ENCODE data around the gene TTC13. TPM values are rescaled to one million over a fixed set of nuclear protein-coding genes. Genes with fewer than 3 reads are reported as not detected.
A peak's percentile ranks its signal among the peaks of the same experiment; 100 is the strongest.

Gene TTC13
- total and polyA plus RNA-seq, 10 of the 15 experiments (the other 5 are each of a cell fraction or from before 2014, with no cell fraction given), result 5.8 to 30.8 (median 18.5) TPM

- TF ChIP-seq IRF3 (IDR thresholded peaks at IDR 0.05), result no peak
- TF ChIP-seq MTA2 (IDR thresholded peaks at IDR 0.05; ENCODE audit: low read depth), result no peak
- no peak for TF ChIP-seq IRF5 (IDR thresholded peaks at IDR 0.05; ENCODE audit: borderline replicate concordance)
- TF ChIP-seq IRF4 (IDR thresholded peaks at IDR 0.05; ENCODE audit: low read depth, low read length), result peak; percentile 59; the same call in 1 of the 2 replicates
- TF ChIP-seq ZBTB4 (CRISPR knock-in tag; IDR thresholded peaks at IDR 0.05), result no peak
- TF ChIP-seq ZNF217 (IDR thresholded peaks at IDR 0.05), result no peak
- TF ChIP-seq RAD51 (IDR thresholded peaks at IDR 0.05), result peak; percentile 43; the same call in 1 of the 2 replicates
- peak; percentile 44; the same call in 1 of the 2 replicates for TF ChIP-seq DPF2 (IDR thresholded peaks at IDR 0.05)
- no peak for TF ChIP-seq ZNF384 (IDR thresholded peaks at IDR 0.05; ENCODE audit: borderline replicate concordance, low read depth, low read length)
- TF ChIP-seq ZBTB33 (IDR thresholded peaks at IDR 0.05), result no peak
- no peak for TF ChIP-seq CBX5 (IDR thresholded peaks at IDR 0.05; ENCODE audit: low read depth)
- TF ChIP-seq LARP7 (IDR thresholded peaks at IDR 0.05), result no peak
- TF ChIP-seq NFYA (IDR thresholded peaks at IDR 0.05; ENCODE audit: borderline replicate concordance, low read depth, low read length), result no peak
- no peak for TF ChIP-seq PRDM15 (CRISPR knock-in tag; IDR thresholded peaks at IDR 0.05)
- TF ChIP-seq CHD4 (IDR thresholded peaks at IDR 0.05), result no peak
- TF ChIP-seq SIN3A (IDR thresholded peaks at IDR 0.05; ENCODE audit: low read depth, low read length), result no peak
- no peak for TF ChIP-seq POLR2AphosphoS2 (IDR thresholded peaks at IDR 0.05; ENCODE audit: low read depth, low read length)
These were observed 86.6 kb downstream of the TTC13 start (continued) for GRCh38 chr1:230892018-230892491.

Data from GM12878 (cell line).